Activated naive CD8-positive, alpha-beta T cell (primary cell): ENCODE data around the gene HOXB6.

ENCODE experiments used
- H3K27ac Mint-ChIP-seq: one replicate; pipeline ENCODE4 v1.8.0; 2021; ENCODE audit warnings: mixed read lengths
- H3K27me3 Mint-ChIP-seq: one replicate; pipeline ENCODE4 v1.8.0; 2021; ENCODE audit warnings: mixed read lengths
- H3K36me3 Mint-ChIP-seq: one replicate; pipeline ENCODE4 v1.8.0; 2021; ENCODE audit warnings: mixed read lengths
- H3K4me1 Mint-ChIP-seq: one replicate; pipeline ENCODE4 v1.8.0; 2021; ENCODE audit warnings: low read depth, mixed read lengths
- H3K4me3 Mint-ChIP-seq: one replicate; pipeline ENCODE4 v1.8.0; 2021; ENCODE audit warnings: mild to moderate bottlenecking, mixed read lengths
- H3K9me3 Mint-ChIP-seq: one replicate; pipeline ENCODE4 v1.8.0; 2021; ENCODE audit warnings: low read depth, mixed read lengths

HOXB6 gene

GRCh38 chr17:48590607-48591161 lies 14.1 kb downstream of the HOXB6 start:
- H3K4me3 Mint-ChIP-seq, result no peak overlapping the region
- H3K36me3 Mint-ChIP-seq, result no peaks in the 10 kb centered on the region
- no peaks in the 10 kb centered on the region for H3K9me3 Mint-ChIP-seq
- peaks cover 32% of the 10 kb centered on the region for H3K4me1 Mint-ChIP-seq
- H3K27me3 Mint-ChIP-seq, result peaks cover 51% of the 10 kb centered on the region
- H3K27ac Mint-ChIP-seq, result no peak overlapping the region

GRCh38 chr17:48589831-48590606 lies 14.8 kb downstream of the HOXB6 start, which contains the start of gene HOXB3:
Gene HOXB3, minus strand, starts transcription at chr17:48590241. Its CDS starts 37,767 bp downstream, at chr17:48552474.
- no peak within 1 kb of the TSS for H3K4me3 Mint-ChIP-seq
- H3K27ac Mint-ChIP-seq, result no peak within 1 kb of the TSS
- H3K4me1 Mint-ChIP-seq, result peaks cover 39% of the 10 kb centered on the region
- no peaks in the 10 kb centered on the region for H3K9me3 Mint-ChIP-seq
- H3K27me3 Mint-ChIP-seq, result peaks cover 52% of the 10 kb centered on the region
- H3K36me3 Mint-ChIP-seq, result no peaks in the 10 kb centered on the region

GRCh38 chr17:48589060-48589830 lies 15.5 kb downstream of the HOXB6 start:
- H3K27ac Mint-ChIP-seq, result no peak overlapping the region
- H3K4me1 Mint-ChIP-seq, result peaks cover 42% of the 10 kb centered on the region
- H3K4me3 Mint-ChIP-seq, result no peak overlapping the region
- no peaks in the 10 kb centered on the region for H3K36me3 Mint-ChIP-seq
- H3K9me3 Mint-ChIP-seq, result no peaks in the 10 kb centered on the region
- H3K27me3 Mint-ChIP-seq, result peaks cover 56% of the 10 kb centered on the region

- Mint-ChIP-seq H3K27me3 (peaks cover 59% of the 10 kb centered on the region), H3K4me3 (no peak overlapping the region), H3K4me1 (peaks cover 36% of the 10 kb centered on the region), H3K9me3 (no peaks in the 10 kb centered on the region), H3K27ac (no peak overlapping the region), H3K36me3 (no peaks in the 10 kb centered on the region)
Observed at GRCh38 chr17:48588528-48588927, 16.3 kb downstream of the HOXB6 start.

- no peaks in the 10 kb centered on the region for H3K36me3 Mint-ChIP-seq
- no peak overlapping the region for H3K4me3 Mint-ChIP-seq
- H3K27ac Mint-ChIP-seq, result no peak overlapping the region
- H3K27me3 Mint-ChIP-seq, result peaks cover 62% of the 10 kb centered on the region
- H3K4me1 Mint-ChIP-seq, result peaks cover 31% of the 10 kb centered on the region
- no peaks in the 10 kb centered on the region for H3K9me3 Mint-ChIP-seq
Observed at GRCh38 chr17:48588074-48588415, 16.7 kb downstream of the HOXB6 start.

- no peak overlapping the region for H3K4me3 Mint-ChIP-seq
- peaks cover 28% of the 10 kb centered on the region for H3K4me1 Mint-ChIP-seq
- H3K27ac Mint-ChIP-seq, result no peak overlapping the region
- H3K36me3 Mint-ChIP-seq, result no peaks in the 10 kb centered on the region
- peaks cover 63% of the 10 kb centered on the region for H3K27me3 Mint-ChIP-seq
- H3K9me3 Mint-ChIP-seq, result no peaks in the 10 kb centered on the region
Observed at GRCh38 chr17:48587276-48588073, 17.3 kb downstream of the HOXB6 start.

- Mint-ChIP-seq H3K9me3 (no peaks in the 10 kb centered on the region), H3K27me3 (peaks cover 65% of the 10 kb centered on the region), H3K27ac (no peak overlapping the region), H3K4me1 (peaks cover 32% of the 10 kb centered on the region), H3K4me3 (peak overlapping the region; percentile 94), H3K36me3 (no peaks in the 10 kb centered on the region)
Observed at GRCh38 chr17:48586355-48587258, 18.2 kb downstream of the HOXB6 start.

- peaks cover 69% of the 10 kb centered on the region for H3K27me3 Mint-ChIP-seq
- no peaks in the 10 kb centered on the region for H3K9me3 Mint-ChIP-seq
- peak overlapping the region; percentile 41 for H3K4me3 Mint-ChIP-seq
- H3K4me1 Mint-ChIP-seq, result peaks cover 47% of the 10 kb centered on the region
- H3K36me3 Mint-ChIP-seq, result no peaks in the 10 kb centered on the region
- no peak overlapping the region for H3K27ac Mint-ChIP-seq
Observed at GRCh38 chr17:48584223-48584741, 20.5 kb downstream of the HOXB6 start.

GRCh38 chr17:48583708-48584222 lies 21.0 kb downstream of the HOXB6 start:
- Mint-ChIP-seq H3K4me1 (peaks cover 51% of the 10 kb centered on the region), H3K27ac (no peak overlapping the region), H3K4me3 (peak overlapping the region; percentile 41), H3K27me3 (peaks cover 72% of the 10 kb centered on the region), H3K36me3 (no peaks in the 10 kb centered on the region), H3K9me3 (no peaks in the 10 kb centered on the region)

GRCh38 chr17:48582750-48583069 lies 22.1 kb downstream of the HOXB6 start:
- H3K27me3 Mint-ChIP-seq, result peaks cover 67% of the 10 kb centered on the region
- no peak overlapping the region for H3K27ac Mint-ChIP-seq
- H3K9me3 Mint-ChIP-seq, result no peaks in the 10 kb centered on the region
- no peaks in the 10 kb centered on the region for H3K36me3 Mint-ChIP-seq
- peak overlapping the region; percentile 75 for H3K4me3 Mint-ChIP-seq
- H3K4me1 Mint-ChIP-seq, result peaks cover 56% of the 10 kb centered on the region

GRCh38 chr17:48579760-48580554 lies 24.8 kb downstream of the HOXB6 start:
- H3K27me3 Mint-ChIP-seq, result peaks cover 45% of the 10 kb centered on the region

GRCh38 chr17:48579471-48579759 lies 25.4 kb downstream of the HOXB6 start:
- Mint-ChIP-seq H3K36me3 (no peaks in the 10 kb centered on the region), H3K4me3 (peak overlapping the region; percentile 88), H3K4me1 (peaks cover 48% of the 10 kb centered on the region), H3K27ac (no peak overlapping the region), H3K9me3 (no peaks in the 10 kb centered on the region), H3K27me3 (peaks cover 44% of the 10 kb centered on the region)

More at GRCh38 chr17:48579760-48580554, 24.8 kb downstream of the HOXB6 start:
- H3K4me1 Mint-ChIP-seq, result peaks cover 50% of the 10 kb centered on the region
- H3K27ac Mint-ChIP-seq, result no peak overlapping the region
- no peaks in the 10 kb centered on the region for H3K36me3 Mint-ChIP-seq
- H3K4me3 Mint-ChIP-seq, result peak overlapping the region; percentile 52
- no peaks in the 10 kb centered on the region for H3K9me3 Mint-ChIP-seq
